ENCODE results near the gene ZNF436.
"Not testable (repeated sequence)": the region's sequence is repeated elsewhere in the genome, so short reads cannot be mapped to it uniquely, and the experiment has no call there.

Gene ZNF436

GRCh38 chr1:23362218-23362713 is 7.4 kb downstream of the ZNF436 start:
- no peak for DNase-seq

DNA sequence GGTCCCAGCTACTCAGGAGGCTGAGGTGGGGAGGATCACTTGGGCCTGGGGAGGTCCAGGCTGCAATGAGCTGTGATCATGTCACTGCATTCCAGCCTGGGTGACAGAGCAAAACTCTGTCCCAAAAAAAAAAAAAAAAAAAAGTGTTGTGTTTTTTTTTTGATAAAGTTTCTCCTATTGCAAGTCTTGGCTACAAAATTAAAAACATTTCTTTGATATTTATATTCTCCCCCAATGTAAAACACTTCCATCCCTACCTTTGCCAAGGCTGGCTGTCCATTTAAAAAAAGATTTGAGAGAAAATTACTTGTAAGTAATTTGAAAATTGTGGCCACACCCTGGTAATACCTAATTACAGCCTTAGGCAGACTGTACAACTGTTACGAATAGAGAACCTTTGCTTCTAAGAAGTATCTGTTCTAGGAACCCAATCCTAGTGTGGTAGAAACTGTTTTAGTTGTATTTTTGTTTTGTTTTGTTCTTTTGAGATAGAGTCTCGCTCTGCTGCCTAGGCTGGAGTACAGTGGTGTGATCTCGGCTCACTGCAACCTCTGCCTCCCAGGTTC is 11.2 kb downstream of the ZNF436 start:
- DNase-seq: no peak

- DNase-seq: no peak
These were observed 12.3 kb downstream of the ZNF436 start for GRCh38 chr1:23357138-23357908.

GRCh38 chr1:23356471-23357137 is 13.0 kb downstream of the ZNF436 start:
- no peak for DNase-seq

- no peak for DNase-seq
These were observed 15.4 kb downstream of the ZNF436 start for GRCh38 chr1:23354245-23354644.

DNA sequence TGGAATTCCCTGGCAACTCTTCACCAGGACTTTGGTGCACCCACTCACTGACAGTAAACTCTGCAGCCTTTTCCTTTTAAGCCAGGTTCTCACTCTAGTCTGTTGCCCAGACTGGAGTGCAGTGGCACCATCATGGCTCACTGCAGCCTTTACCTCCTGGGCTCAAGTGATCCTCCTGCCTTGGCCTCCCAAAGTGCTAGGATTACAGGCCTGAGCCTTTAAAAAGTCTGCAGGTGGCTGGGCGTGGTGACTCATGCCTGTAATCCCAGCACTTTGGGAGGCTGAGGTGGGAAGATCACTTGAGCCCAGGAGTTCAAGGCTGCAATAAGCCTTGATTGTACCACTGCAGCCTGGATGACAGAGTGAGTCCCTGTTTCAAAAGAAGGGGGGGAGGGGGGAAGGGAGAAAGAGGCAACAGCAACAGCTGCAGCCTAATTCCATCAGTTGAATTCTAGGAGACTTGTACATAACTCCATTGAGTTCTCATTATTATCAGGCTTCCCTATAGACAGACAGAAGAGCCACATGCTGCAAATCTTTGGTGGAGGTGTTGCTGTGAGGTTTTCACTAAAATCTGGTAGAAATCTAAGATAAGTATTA is 17.4 kb downstream of the ZNF436 start:
- no peak for DNase-seq

DNA sequence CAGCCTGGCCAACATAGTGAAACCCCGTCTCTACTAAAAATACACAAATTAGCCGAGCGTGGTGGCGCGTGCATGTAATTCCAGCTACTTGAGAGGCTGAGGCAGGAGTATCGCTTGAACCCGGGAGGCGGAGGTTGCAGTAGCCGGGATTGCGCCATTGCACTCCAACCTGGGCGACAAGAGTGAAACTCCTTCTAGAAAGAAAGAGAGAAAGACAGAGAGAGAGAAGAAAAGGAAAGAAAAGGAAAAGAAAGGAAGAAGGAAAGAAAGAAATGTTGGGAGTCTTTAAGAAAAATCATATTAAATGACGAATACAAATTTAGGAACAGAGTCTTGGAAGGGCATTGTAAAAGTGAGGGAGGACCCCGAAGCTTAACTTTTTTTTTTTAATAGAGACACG is 23.7 kb downstream of the ZNF436 start:
- no peak for DNase-seq

DNA sequence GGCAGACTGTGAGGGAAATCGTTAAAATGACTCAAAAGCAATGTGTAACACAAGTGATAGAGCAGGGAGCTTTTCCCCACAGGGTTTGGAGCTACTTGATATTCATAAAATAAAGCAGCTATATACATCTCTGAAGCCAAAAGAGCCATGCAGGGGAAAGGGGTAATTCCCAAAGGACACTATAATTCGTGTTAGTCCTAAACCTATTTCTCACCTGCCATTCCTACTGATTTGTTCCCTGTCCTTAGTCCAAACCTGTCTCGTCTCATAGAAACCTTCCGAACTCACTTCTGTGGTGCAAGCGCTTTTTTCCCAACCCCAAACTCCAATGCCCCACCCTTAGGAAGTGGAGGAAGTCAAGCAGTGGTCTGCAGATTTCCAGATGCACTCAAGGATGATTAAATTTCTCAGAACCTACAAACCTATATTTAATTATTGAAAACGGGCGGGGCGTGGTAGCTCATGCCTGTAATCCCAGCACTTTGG is 24.6 kb downstream of the ZNF436 start:
- DNase-seq: peak; percentile 77

DNA sequence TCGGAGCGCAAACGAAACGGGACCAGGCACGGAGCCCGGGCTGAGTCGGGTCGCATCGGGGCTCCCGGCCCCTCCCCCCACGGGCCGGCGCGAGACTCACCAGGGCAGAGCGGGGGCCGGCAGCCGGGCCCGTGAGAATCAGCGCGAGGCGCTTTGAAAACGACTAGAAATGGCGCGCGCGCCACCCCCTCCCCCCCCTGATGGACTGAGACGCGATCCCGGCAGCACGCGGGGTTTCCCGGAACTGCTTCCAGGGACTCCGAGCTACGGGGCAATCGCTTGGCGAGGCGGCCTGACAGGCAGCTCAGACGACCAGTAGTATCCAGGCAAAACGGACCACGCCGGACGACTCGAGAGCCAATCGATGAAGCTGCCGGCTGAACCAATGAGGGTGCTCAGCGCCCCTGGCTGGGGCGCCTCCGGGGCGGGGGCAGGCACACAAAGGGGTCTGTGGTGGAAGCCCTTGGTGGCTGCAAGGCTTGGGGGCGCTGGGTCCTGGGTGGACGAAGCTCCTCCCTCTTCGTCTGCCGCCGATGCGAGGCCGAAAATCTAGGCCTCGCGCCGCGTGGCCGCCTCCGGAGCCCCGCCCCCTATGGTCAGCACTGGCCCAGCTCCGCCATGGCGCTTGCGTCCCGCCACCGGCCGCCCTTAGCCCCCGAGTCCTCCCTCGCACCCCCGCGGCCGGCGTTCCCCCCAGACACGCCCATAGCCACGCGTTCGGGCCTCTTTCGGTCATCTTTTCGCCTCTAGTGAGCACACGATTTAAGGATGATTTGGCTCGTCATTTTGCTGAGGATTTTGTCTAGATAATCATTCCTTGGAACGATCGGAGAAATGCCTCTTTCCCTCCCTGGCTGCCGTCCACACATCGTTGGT is 25.3 kb downstream of the ZNF436 start, which contains the start of gene HNRNPR:
TSS of gene HNRNPR (minus strand) at position 174 of the 876 bp plus-strand sequence. CDS start 3,276 bp downstream, outside the sequence.
- DNase-seq: peak; percentile 100

DNA sequence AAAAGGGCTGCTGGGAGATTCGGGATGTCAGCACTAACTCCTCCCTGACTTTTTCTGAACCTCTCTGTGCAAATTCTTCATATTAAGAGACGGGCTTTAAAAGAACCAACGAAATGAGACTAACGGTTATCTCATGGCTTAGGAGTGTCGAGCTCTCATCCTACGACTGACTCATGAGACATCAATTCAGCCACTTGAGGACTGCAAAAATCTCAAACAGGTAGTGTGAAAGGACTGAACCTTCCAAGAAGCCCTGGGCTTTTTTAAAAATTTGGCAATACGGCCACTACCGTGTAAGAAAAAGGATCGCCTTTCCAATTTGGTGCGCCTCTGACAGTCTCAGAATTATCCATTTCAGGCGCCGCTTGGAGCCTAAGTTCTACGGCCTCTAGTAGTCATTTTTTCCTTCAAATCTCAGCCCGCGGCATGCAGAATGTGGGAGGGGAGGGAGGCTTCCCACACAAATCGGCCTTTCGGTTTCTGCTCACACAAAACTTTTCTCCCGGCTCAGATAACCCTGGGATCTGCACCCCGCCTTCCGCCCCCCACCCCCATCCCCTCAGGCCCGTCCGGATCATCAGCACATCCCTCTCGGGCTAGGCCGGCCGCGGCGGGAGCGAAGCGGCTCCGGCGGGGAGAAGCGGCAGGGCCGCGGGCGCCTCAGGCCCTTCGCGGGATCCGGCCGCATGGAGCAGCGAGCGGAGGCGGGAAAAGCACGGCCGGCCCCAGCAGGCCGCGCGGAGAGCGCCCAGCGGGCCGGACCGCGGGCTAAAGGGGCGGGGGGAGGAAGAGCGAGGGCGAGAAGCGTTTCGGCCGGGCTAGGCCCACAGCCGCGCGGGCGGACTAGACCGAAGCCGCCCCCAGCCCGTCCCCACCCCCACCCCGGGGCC is 26.2 kb downstream of the ZNF436 start:
- DNase-seq: peak; percentile 50

DNA sequence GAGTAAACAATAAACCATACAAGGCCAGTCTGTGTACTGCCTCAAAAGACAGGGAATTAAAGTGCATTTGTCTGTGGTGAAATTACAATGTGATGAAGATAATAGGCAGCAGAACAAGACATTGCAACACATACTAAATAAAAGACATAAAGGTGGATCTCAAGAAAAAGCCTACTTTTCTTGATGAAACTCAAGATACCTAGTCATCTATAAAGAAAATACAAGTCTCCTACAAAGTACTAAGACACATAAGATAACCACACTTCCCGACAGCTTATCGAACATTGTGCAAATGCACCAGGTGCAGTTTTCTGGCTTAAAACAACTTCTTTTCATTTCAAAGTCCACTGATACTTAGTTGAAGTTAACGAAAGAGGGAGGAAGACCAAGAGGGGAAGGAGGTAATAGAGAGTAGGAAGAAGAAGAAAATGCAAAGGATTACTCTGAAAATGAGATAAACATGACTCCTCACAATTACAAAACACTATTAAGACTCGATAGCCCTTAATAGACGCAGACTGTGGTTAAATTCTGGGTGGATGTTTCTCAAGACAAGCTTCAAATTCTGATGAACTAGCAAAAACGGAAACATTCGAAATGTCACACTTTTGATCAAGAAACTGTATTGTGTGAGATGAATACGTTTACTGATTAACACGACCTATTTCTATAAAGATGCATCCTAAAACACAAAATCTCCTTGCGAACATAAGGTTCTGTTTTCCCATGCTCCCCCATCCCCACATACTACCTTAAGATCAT is 27.5 kb downstream of the ZNF436 start:
- no peak for DNase-seq

- DNase-seq: no peak
These were observed 30.0 kb downstream of the ZNF436 start for GRCh38 chr1:23339632-23340031.

DNA sequence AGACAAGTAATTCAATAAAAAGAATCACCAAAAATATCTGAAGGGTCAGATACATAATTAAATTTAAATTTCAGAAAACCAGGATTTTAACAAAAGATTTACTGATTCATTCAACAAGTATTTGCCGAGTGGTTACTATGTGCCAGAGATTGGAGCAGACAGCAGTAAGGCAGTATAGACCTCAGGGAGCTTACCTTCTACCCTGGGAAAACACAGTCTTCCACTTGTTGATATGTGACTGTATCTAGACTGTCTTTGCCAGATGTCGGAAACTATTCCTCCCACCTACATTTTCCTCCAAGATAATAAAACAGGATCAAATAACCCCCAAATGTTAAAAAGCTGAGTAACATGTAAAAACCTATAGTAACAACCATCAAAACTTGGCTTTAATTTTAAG is 31.8 kb downstream of the ZNF436 start:
- DNase-seq: no peak

DNA sequence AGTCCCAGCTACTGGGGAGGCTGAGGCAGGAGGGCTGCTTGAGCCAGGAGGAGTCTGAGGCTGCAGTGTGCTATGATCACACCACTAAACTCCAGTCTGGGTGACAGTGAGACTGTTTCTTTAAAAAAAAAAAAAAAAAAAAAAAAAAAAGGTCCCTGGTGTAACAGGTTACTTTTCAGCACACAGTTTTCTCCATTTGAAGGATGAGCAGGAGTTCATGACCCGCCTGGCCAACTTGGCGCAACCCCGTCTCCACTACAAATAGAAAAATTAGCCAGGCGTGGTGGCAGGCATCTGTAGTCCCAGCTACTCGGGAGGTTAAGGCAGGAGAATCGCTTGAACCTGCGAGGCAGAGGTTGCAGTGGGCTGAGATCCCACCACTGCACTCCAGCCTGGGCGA is 37.9 kb downstream of the ZNF436 start:
- DNase-seq: no peak

DNA sequence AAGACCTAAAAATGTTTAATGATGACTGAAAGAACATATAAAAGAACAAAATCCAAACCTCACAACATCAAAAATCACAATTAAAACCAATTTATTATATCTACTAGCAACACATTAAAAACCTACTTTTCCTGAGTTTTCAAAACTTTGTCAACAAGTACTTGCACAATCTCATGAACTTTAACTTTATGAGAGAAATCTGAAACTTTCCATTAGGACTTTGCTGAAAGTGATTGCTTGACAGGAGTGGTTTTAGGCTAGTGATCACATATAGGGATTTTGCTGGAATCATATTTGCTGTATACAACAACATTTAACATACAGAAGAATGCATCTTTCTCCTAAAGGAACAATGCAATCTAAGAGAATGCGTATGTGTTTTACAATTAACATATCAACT is 38.8 kb downstream of the ZNF436 start:
- DNase-seq: no peak

GRCh38 chr1:23325393-23325792 is 44.2 kb downstream of the ZNF436 start:
- DNase-seq: no peak

DNA sequence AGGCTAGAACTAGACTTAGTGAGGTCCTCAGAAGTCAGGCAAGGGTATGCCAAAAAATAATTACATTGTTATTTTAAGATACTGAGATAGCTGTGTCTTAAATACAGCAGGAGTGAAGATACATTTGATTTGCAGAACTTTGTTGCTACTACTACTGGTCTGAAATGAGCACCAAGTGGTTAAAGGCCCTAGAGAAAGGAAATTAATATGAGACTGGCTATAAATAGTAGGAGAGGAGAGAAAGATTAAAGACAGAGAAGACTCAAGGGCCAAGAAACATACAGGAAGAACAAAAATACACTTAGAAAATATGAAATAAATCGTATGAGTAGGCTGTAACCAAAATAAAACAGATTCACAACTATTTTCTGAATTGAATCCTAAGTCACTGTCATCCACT is 46.9 kb downstream of the ZNF436 start:
- DNase-seq: no peak

DNA sequence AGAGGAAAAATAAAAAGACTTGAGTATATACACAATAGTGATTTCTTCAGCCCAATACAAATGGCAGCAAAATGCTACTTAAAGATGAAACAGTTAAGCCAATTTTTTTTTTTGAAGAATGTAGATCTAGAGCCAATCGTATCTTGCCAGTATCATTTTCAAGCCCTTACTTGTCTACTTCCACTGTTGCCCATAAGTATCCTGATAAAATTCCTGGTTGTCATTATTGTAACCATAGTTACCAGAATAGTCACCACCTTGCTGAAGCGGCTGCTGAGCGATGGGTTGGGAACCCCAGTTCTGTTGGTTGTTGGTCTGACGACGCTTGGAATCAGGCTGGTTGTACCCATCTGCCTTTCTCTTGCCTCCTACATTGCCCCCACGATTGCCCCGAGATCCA is 59.4 kb downstream of the ZNF436 start:
- DNase-seq: not testable (repeated sequence)

Measured in NCI-H1092 treated with DMSO at 0.1 percent for 48 hours (cell line).